Measurements from ENCODE around the gene IFT81.

DNA sequence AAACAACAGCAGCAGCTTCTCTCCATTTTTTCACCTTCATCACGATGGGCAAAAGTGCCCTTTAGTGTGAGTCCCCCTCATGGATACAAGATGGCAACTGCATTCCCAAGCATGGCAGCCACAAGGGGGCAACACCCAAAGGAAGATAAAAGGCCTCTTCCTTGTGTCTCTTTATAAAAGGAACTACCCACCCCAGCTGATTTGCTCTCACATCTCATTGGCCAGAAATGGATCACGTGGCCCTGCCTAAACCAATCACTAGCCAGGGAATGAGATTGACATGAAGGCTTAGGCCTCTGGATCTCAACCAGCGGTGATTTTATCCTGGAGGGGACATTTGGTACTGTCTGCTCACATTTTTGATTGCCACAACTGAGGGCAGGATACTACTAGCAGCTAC lies 21.9 kb upstream of the IFT81 start:
- no peak for TF ChIP-seq POLR2A (IDR thresholded peaks at IDR 0.05)
- TF ChIP-seq, protein P1, sequence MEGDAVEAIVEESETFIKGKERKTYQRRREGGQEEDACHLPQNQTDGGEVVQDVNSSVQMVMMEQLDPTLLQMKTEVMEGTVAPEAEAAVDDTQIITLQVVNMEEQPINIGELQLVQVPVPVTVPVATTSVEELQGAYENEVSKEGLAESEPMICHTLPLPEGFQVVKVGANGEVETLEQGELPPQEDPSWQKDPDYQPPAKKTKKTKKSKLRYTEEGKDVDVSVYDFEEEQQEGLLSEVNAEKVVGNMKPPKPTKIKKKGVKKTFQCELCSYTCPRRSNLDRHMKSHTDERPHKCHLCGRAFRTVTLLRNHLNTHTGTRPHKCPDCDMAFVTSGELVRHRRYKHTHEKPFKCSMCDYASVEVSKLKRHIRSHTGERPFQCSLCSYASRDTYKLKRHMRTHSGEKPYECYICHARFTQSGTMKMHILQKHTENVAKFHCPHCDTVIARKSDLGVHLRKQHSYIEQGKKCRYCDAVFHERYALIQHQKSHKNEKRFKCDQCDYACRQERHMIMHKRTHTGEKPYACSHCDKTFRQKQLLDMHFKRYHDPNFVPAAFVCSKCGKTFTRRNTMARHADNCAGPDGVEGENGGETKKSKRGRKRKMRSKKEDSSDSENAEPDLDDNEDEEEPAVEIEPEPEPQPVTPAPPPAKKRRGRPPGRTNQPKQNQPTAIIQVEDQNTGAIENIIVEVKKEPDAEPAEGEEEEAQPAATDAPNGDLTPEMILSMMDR (IDR thresholded peaks at IDR 0.05) = peak; percentile 18 to 39 (median 26)
